Measurements from ENCODE around the gene CFAP74. TPM values are rescaled to one million over a fixed set of nuclear protein-coding genes. Genes with fewer than 3 reads are reported as not detected.

CFAP74 gene
- total RNA-seq, 4 donors from 2014 or later, result not detected

DNA sequence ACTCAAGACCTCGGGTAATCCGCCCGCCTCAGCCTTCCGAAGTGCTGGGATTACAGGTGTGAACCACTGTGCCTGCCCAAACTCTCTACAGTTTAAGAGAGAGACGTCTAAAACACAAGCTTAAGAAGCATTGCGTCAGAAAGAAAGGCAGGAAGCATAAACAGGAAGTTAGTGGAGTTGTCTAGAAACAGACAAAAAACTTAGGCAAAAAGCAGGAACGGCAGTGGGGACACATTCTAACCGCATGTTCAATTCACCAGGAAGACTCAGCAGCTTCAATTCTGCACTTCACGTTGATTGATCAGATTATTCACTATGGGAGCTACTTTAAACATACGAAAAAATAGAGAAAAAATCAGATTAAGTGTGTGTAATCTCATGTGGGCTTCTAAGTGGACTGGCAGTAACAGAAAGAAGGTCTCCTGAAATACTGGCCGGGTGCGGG lies 7.4 kb downstream of the CFAP74 start:
- Histone ChIP-seq H3K36me3 (no peaks in the 10 kb centered on the region), H3K27me3 (peaks cover 35% of the 10 kb centered on the region), H3K27ac (no peak overlapping the region), H3K4me1 (peaks cover 0 to 3% (median 0%) of the 10 kb centered on the region in 4 donors), H3K9me3 (no peaks in the 10 kb centered on the region), H3K4me3 (no peak overlapping the region)
- no peak for DNase-seq
- TF ChIP-seq POLR2A (IDR thresholded peaks at IDR 0.05) (no peak), CTCF (IDR thresholded peaks at IDR 0.05) (no peak), EP300 (IDR thresholded peaks at IDR 0.05; ENCODE audit: low read depth) (no peak), POLR2AphosphoS5 (IDR thresholded peaks at IDR 0.05) (no peak)
- WGBS, 2 donors (ENCODE audit: low coverage in 1 of 2), result 55 to 63% methylated on average over 10 to 12 of the region's 12 CpGs
- in situ Hi-C loops (cut with MboI; ENCODE audit: low pct_ligation_motif_present in 1 of 4, low pct_unique_long_range_greater_than_20kb in 1 of 4, low sequenced_read_pairs in 3 of 4), result no loop called here
- intact Hi-C loops (cut with DNase I; ENCODE audit: low total_unique reads), result no loop called here

- Histone ChIP-seq H3K9me3 (no peaks in the 10 kb centered on the region), H3K4me1 (peaks cover 0 to 3% (median 0%) of the 10 kb centered on the region in 4 donors), H3K27ac (no peak overlapping the region), H3K36me3 (no peaks in the 10 kb centered on the region), H3K4me3 (no peak overlapping the region), H3K27me3 (peaks cover 23% of the 10 kb centered on the region)
- TF ChIP-seq POLR2A (IDR thresholded peaks at IDR 0.05) (no peak), EP300 (IDR thresholded peaks at IDR 0.05; ENCODE audit: low read depth) (no peak), POLR2AphosphoS5 (IDR thresholded peaks at IDR 0.05) (no peak), CTCF (IDR thresholded peaks at IDR 0.05) (no peak)
- intact Hi-C loops (cut with DNase I; ENCODE audit: low total_unique reads), result no loop called here
- 75% methylated on average over 8 of the region's 8 CpGs; no CpG with 5 or more reads in 1 of the 2 donors for WGBS, 2 donors (ENCODE audit: low coverage in 1 of 2)
- in situ Hi-C loops (cut with MboI; ENCODE audit: low pct_ligation_motif_present in 1 of 4, low pct_unique_long_range_greater_than_20kb in 1 of 4, low sequenced_read_pairs in 3 of 4), result no loop called here
- DNase-seq, result no peak
These were observed 9.1 kb downstream of the CFAP74 start for GRCh38 chr1:1994536-1994935.

- Histone ChIP-seq H3K36me3 (no peaks in the 10 kb centered on the region), H3K4me3 (no peak overlapping the region), H3K9me3 (no peaks in the 10 kb centered on the region), H3K4me1 (no peaks in the 10 kb centered on the region), H3K27me3 (peaks cover 30% of the 10 kb centered on the region), H3K27ac (peak overlapping the region in 3 of 4 donors; percentile 19 to 51 (median 47))
- in situ Hi-C loops (cut with MboI; ENCODE audit: low pct_ligation_motif_present in 1 of 4, low pct_unique_long_range_greater_than_20kb in 1 of 4, low sequenced_read_pairs in 3 of 4) (no loop called here), intact Hi-C loops (cut with DNase I; ENCODE audit: low total_unique reads) (no loop called here)
- DNase-seq, result no peak
- TF ChIP-seq POLR2A (IDR thresholded peaks at IDR 0.05) (no peak), POLR2AphosphoS5 (IDR thresholded peaks at IDR 0.05) (no peak), CTCF (IDR thresholded peaks at IDR 0.05) (no peak), EP300 (IDR thresholded peaks at IDR 0.05; ENCODE audit: low read depth) (no peak)
- WGBS, 2 donors (ENCODE audit: low coverage in 1 of 2), result 52 to 56% methylated on average over 6 to 10 of the region's 10 CpGs
These were observed 13.4 kb downstream of the CFAP74 start for GRCh38 chr1:1990222-1990621.

- Histone ChIP-seq H3K4me1 (no peaks in the 10 kb centered on the region), H3K4me3 (no peak overlapping the region), H3K27ac (peak overlapping the region in 3 of 4 donors; percentile 19 to 51 (median 47)), H3K27me3 (peaks cover 30% of the 10 kb centered on the region), H3K36me3 (no peaks in the 10 kb centered on the region), H3K9me3 (no peaks in the 10 kb centered on the region)
- DNase-seq, result no peak
- in situ Hi-C loops (cut with MboI; ENCODE audit: low pct_ligation_motif_present in 1 of 4, low pct_unique_long_range_greater_than_20kb in 1 of 4, low sequenced_read_pairs in 3 of 4), result no loop called here
- no peak for TF ChIP-seq POLR2A (IDR thresholded peaks at IDR 0.05)
- no peak for TF ChIP-seq POLR2AphosphoS5 (IDR thresholded peaks at IDR 0.05)
- TF ChIP-seq EP300 (IDR thresholded peaks at IDR 0.05; ENCODE audit: low read depth), result no peak
- no peak for TF ChIP-seq CTCF (IDR thresholded peaks at IDR 0.05)
- 39 to 74% methylated on average over 2 to 9 of the region's 9 CpGs for WGBS, 2 donors (ENCODE audit: low coverage in 1 of 2)
- intact Hi-C loops (cut with DNase I; ENCODE audit: low total_unique reads), result no loop called here
These were observed 13.8 kb downstream of the CFAP74 start for GRCh38 chr1:1989789-1990188.

Data from transverse colon (tissue), 4 donors.